NCI-H1930 (cell line): ENCODE data around the gene ZNF564.
"Not testable (repeated sequence)": the region's sequence is repeated elsewhere in the genome, so short reads cannot be mapped to it uniquely, and the experiment has no call there.

Experiments used
- DNase-seq, 2 experiments: peaks; one replicate each; lab custom pipeline; 2025; lab: John Stamatoyannopoulos, UW

Gene ZNF564

GRCh38 chr19:12496480-12496879 is 54.8 kb downstream of the ZNF564 start:
- DNase-seq = no peak

DNA sequence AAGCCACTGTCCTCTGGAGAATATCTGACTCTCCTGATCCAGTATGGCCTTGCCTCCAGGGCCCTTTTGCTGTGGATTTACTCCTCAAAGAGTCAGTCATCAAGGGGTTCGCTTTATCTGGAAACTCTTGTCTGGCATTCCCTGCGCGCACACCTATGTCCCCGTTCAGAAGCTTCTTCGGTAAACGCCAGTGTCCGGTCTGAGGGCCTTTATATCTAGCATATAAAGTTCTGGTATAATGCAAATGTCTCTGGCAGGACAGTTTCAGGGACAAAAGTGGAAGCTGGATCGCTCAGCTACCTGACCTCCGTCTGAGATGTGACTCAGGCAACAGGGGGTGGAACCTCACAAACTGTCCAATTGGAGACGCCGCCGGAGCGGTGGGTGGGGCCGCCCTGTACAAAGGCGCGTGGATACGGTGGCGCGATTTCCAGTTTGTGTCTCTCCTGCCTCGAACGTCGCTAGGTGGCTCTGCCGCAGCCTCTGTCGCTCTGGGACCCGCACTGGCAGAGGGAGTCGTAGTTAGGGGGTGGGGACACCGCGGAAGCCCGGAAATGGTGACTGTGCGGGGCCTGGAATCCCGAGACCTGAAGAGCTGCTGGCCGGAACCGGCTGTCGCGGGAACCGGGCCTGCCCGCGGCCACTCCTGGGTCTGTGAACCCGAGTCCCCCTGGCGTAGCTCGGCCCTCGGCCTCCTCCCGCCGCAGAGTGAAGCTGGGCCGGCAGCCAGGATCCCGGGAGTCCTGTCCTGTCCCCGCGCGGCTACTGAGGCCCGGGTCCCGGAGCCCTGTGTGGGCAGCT is 56.1 kb downstream of the ZNF564 start:
- DNase-seq = peak; percentile 84 to 92

GRCh38 chr19:12494260-12494860 is 56.9 kb downstream of the ZNF564 start:
- DNase-seq = no peak

DNA sequence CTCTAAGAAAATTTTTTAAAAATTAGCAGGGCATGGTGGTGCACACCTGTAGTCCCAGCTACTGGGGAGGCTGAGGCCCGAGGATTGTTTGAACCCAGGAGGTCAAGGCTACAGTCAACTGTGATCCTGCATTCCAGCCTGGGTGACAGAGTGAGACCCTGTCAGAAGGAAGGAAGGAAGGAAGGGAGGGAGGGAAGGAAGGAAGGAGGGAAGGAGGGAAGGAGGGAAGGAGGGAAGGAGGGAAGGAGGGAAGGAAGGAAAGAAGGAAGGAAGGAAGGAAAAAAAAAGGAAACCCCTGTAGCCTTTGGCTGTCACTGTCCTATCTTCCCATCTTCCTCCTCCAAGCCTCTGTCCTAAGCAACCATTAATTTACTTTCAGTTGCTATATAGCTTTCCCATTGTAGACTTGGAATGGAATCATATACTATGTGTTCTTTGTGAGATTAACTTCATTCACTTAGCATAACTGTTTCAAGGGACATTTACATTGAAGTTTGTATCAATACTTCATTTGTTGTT is 65.0 kb downstream of the ZNF564 start:
- not testable (repeated sequence) for DNase-seq

DNA sequence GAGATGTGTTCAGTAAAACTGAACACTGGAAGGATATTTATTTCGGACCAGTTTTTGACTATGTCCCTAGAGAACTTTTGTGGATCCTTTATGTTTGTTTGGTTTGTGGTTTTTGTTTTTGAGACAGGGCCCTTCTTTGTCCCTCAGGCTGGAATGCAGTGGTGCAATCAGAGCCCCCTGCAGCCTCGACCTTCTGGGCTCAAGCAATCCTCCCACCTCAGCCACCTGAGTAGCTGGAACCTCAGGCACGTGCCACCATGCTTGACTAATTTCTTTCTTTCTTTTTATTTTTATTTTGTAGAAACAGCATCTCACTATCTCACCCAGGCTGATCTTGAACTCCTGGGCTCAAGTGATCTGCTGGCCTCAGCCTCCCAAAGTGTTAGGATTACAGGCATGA is 65.7 kb downstream of the ZNF564 start:
- no peak for DNase-seq

GRCh38 chr19:12485052-12485416 is 66.2 kb downstream of the ZNF564 start:
- no peak for DNase-seq

DNA sequence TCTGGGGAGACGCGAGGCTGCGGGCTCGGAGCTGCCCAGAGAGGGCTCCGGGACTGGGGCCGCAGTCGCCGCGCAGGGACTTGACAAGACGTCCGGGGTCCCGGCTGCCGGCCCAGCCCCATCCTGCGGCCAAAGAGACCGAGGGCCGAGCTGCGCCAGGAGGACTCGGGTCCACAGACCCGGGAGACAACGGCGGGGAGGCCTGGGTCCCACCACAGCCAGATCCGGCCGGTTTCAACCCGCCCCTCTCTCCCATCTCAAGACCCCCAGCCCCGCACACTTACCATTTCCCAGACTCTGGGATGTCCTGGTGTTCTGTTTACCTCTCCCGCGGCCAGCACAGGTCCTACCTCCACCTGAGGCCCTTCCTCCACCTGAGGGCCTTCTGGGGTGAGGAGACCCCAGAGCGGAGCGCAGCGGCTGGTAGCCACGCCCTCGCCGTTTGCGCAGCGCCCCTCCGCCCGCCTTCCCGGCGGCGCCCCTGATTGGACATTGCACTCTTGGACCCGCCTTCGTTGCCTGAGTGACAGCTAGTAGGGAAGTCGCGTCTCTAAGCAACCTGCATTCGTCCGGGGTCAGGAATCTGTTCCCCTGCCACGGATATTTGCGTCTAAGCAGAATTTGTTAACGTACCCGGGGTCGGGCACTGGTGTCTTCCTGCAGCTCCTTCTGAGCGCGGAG is 66.8 kb downstream of the ZNF564 start, which contains the start of gene ZNF709:
TSS of gene ZNF709 (minus strand) at position 446 of the 681 bp plus-strand sequence. CDS start at position 287, 159 bp downstream.
- peak; percentile 79 to 84 for DNase-seq

DNA sequence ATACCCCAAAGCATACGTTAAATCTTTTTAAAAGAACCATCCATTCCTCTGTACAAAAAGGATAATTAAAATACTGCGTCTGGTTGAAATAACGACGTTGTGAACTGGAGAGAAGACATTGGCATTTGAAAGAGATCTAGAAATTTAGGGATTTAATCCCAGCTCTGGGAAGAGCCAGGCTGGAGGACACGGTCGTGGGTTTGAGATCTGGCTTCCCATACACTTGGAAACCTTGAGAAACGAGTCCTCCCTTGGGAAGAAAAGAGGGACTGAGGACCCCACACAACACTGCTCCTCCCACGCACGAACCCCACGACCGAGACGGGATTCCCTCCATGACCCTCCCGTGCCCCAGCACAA is 67.3 kb downstream of the ZNF564 start:
- DNase-seq = no peak

DNA sequence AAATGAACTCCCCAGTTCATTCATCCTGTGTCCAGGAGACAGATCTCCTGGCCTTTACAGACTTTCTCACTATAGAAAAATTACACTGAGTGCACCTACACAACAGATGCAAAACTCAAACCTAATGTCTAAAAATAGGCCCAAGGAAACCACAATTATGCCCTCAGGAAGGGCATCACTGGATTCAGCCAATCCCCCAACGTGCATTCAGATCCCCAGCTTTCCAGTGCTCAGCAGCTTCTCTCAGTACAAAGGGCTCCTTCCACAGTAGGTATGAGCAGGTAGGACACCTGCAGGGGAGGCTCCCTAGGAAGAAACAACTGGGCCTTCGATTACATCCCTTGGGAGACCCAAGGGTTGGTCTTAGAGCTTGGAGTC is 68.8 kb downstream of the ZNF564 start:
- no peak for DNase-seq

DNA sequence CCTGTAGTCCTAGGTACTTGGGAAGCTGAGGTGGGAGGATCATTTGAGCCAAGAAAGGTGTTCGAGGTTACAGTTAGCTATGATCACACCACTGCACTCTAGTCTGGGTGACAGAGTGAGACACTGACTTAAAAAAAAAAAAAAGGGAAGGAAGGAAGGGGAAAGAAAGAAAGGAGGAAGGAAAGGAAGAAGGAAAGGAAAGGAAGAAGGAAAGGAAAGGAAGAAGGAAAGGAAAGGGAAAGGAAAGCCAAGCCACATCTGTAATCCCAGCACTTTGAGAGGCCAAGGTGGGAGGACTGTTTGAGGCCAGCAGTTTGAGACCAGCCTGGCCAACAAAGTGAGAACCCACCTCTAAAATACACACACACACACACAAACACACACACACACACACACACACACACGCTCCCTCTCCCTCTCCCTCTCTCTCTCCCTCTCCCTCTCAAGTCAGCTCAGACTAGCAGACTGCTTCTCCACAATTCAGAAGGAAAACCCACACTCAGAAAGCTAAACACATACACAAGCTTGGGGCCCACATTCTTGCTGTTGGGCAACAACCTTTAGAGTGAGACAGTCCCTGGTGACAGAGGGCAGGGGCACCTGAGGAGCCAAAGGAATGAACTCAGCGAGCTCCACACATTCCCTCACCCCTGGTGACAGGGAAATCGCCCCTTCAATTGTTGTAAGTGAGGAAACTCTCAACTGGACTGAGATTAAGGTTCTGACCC is 69.3 kb downstream of the ZNF564 start:
- no peak for DNase-seq

DNA sequence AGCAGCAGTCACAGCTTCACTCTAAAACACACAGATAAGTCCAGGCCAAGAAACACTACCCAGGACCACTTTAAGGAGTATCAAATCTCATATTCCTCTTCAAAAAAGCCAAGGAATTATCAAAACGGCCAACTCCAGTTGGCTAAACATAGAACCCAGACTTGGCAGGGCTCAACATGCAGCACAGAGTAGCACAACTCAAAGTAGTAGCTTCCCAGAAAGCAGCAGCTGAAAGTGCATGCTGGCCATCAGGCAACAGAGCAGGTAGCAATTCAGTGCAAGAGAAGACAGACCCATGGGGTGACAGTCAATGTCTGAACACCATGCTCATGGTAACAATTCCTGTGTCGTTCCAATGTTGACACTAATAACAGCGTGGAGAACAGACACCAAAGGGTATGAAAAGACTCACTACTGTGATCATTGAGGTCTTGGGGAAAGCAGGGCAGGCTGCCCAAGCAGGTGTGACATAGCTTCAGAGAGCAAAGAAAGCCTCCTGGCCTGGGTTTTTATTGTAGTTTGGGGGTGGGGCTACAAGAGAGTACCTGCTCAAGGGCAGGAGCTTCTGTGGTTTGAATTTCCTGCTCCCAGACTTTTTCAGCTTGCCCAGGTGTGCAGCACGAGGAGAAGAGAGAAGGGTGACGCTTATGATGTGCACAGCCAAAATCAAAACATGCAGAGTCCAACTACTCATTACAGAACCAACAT is 72.9 kb downstream of the ZNF564 start:
- DNase-seq = no peak
